DND-41 (cell line): Measurements from ENCODE around the gene USP46.

Experiments
- ATAC-seq: fragments of 200-7000 bp; cut with Tn5 transposase; 3 replicates; pipeline ENCODE4 v1.9.1; 2021; ENCODE audit warnings: low read depth; ENCODE audit not compliant: insufficient read depth
- DNase-seq: peaks from one replicate; pipeline ENCODE4 v3.0.0-alpha.2; 2020
- H2AFZ ChIP-seq: 2 replicates; pipeline ENCODE4 v1.6.0; 2012; ENCODE audit warnings: low read depth, low read length
- H3K27ac ChIP-seq: 2 replicates; pipeline ENCODE4 v1.5.1; 2012; ENCODE audit warnings: low read length, inconsistent platforms
- H3K27me3 ChIP-seq: fragments of 200-600 bp; sonication (generic); 2 replicates; pipeline ENCODE4 v1.6.0; 2012; ENCODE audit warnings: low read length, mild to moderate bottlenecking, inconsistent platforms; ENCODE audit not compliant: insufficient read depth, poor library complexity
- H3K36me3 ChIP-seq: 2 replicates; pipeline ENCODE4 v1.5.1; 2012; ENCODE audit warnings: low read length, inconsistent platforms; ENCODE audit not compliant: insufficient read depth
- H3K4me1 ChIP-seq: 2 replicates; pipeline ENCODE4 v1.5.1; 2012; ENCODE audit warnings: mild to moderate bottlenecking, low read length; ENCODE audit not compliant: insufficient read depth
- H3K4me2 ChIP-seq: 2 replicates; pipeline ENCODE4 v1.6.0; 2012; ENCODE audit warnings: mild to moderate bottlenecking, moderate library complexity, low read length, inconsistent platforms; ENCODE audit not compliant: insufficient read depth
- H3K4me3 ChIP-seq, 2 experiments: fragments of 200-600 bp in 1 of 2; shearing (Covaris generic) in 1 of 2; 2 replicates each; pipeline ENCODE4 v1.5.1; 2012 to 2016; ENCODE audit warnings: inconsistent platforms in 2 of 2, low read length in 2 of 2, mild to moderate bottlenecking in 2 of 2, low read depth in 1 of 2, moderate library complexity in 1 of 2
- H3K79me2 ChIP-seq: 2 replicates; pipeline ENCODE4 v1.6.0; 2012; ENCODE audit warnings: low read length, inconsistent platforms; ENCODE audit not compliant: insufficient read depth
- H3K9ac ChIP-seq: 2 replicates; pipeline ENCODE4 v1.6.0; 2012; ENCODE audit warnings: low read depth, mild to moderate bottlenecking, inconsistent platforms, low read length, moderate library complexity
- H3K9me3 ChIP-seq: 2 replicates; pipeline ENCODE4 v1.5.1; 2012; ENCODE audit warnings: low read length, moderate library complexity, mild to moderate bottlenecking, inconsistent platforms; ENCODE audit not compliant: insufficient read depth, severe bottlenecking
- H4K20me1 ChIP-seq: 2 replicates; pipeline ENCODE4 v1.6.0; 2012; ENCODE audit warnings: low read length; ENCODE audit not compliant: insufficient read depth
- EZH2 ChIP-seq: IDR thresholded peaks from 3 replicates; pipeline ENCODE4 v1.6.1; 2012; ENCODE audit warnings: borderline replicate concordance, low read depth, mild to moderate bottlenecking, moderate library complexity, low read length, inconsistent platforms; ENCODE audit not compliant: severe bottlenecking
- TF ChIP-seq, protein P1 (sequence below): IDR thresholded peaks from 2 replicates; pipeline ENCODE4 v1.5.1; 2012; ENCODE audit warnings: borderline replicate concordance, low read length, moderate library complexity, mild to moderate bottlenecking; ENCODE audit not compliant: poor library complexity, severe bottlenecking; ENCODE audit errors: extremely low read depth

Gene USP46

GRCh38 chr4:52621567-52621966, 37.5 kb downstream of the USP46 start:
- no peak for DNase-seq
- no peak overlapping the region for H3K4me2 ChIP-seq
- no peak overlapping the region for H3K4me3 ChIP-seq

GRCh38 chr4:52619591-52619931, 39.5 kb downstream of the USP46 start:
- Histone ChIP-seq H4K20me1 (no peaks in the 10 kb centered on the region), H3K4me2 (no peak overlapping the region), H3K36me3 (no peaks in the 10 kb centered on the region), H3K27ac (no peak overlapping the region), H3K27me3 (no peaks in the 10 kb centered on the region), H3K9me3 (no peaks in the 10 kb centered on the region), H2AFZ (no peak overlapping the region), H3K9ac (no peak overlapping the region), H3K4me3 (no peak overlapping the region), H3K79me2 (no peaks in the 10 kb centered on the region), H3K4me1 (no peaks in the 10 kb centered on the region)
- DNase-seq (no peak), ATAC-seq (no peak)
- TF ChIP-seq, protein P1, sequence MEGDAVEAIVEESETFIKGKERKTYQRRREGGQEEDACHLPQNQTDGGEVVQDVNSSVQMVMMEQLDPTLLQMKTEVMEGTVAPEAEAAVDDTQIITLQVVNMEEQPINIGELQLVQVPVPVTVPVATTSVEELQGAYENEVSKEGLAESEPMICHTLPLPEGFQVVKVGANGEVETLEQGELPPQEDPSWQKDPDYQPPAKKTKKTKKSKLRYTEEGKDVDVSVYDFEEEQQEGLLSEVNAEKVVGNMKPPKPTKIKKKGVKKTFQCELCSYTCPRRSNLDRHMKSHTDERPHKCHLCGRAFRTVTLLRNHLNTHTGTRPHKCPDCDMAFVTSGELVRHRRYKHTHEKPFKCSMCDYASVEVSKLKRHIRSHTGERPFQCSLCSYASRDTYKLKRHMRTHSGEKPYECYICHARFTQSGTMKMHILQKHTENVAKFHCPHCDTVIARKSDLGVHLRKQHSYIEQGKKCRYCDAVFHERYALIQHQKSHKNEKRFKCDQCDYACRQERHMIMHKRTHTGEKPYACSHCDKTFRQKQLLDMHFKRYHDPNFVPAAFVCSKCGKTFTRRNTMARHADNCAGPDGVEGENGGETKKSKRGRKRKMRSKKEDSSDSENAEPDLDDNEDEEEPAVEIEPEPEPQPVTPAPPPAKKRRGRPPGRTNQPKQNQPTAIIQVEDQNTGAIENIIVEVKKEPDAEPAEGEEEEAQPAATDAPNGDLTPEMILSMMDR, result no peak
- no peak for TF ChIP-seq EZH2

More at GRCh38 chr4:52621567-52621966, 37.5 kb downstream of the USP46 start:
- ATAC-seq, result no peak
- no peaks in the 10 kb centered on the region for H3K27me3 ChIP-seq
- no peak overlapping the region for H3K27ac ChIP-seq
- TF ChIP-seq, protein P1, result no peak
- no peak for TF ChIP-seq EZH2
- H4K20me1 ChIP-seq, result no peaks in the 10 kb centered on the region
- H3K9me3 ChIP-seq, result no peaks in the 10 kb centered on the region
- no peak overlapping the region for H3K9ac ChIP-seq
- no peaks in the 10 kb centered on the region for H3K79me2 ChIP-seq
- no peaks in the 10 kb centered on the region; the same call in 1 of the 2 replicates for H3K36me3 ChIP-seq
- H2AFZ ChIP-seq, result no peak overlapping the region
- H3K4me1 ChIP-seq, result no peaks in the 10 kb centered on the region

GRCh38 chr4:52618795-52619590, 40.1 kb downstream of the USP46 start:
- Histone ChIP-seq H3K4me3 (no peak overlapping the region), H3K9ac (no peak overlapping the region), H3K4me2 (no peak overlapping the region), H2AFZ (no peak overlapping the region), H3K27ac (no peak overlapping the region), H3K36me3 (no peaks in the 10 kb centered on the region), H3K79me2 (no peaks in the 10 kb centered on the region), H3K4me1 (no peaks in the 10 kb centered on the region), H3K9me3 (no peaks in the 10 kb centered on the region), H3K27me3 (no peaks in the 10 kb centered on the region), H4K20me1 (no peaks in the 10 kb centered on the region)
- TF ChIP-seq, protein P1, result no peak
- no peak for TF ChIP-seq EZH2
- no peak for ATAC-seq
- DNase-seq, result no peak
